MM.1S (cell line): ENCODE data around the gene MAML1.

Experiments
- DNase-seq: peaks from one replicate; pipeline ENCODE4 v3.0.0-alpha.2; 2015
- H2AFZ ChIP-seq: fragments of 300-600 bp; sonication (generic); 2 replicates; pipeline ENCODE4 v1.6.0; 2016; ENCODE audit warnings: antibody characterized with exemption, low read length
- H3F3A ChIP-seq: fragments of 300-600 bp; sonication (generic); 2 replicates; pipeline ENCODE4 v1.6.1; 2016; ENCODE audit warnings: mild to moderate bottlenecking, antibody characterized with exemption, low read length, moderate library complexity, mixed read lengths; ENCODE audit not compliant: insufficient read depth
- H3K27ac ChIP-seq: fragments of 300-600 bp; sonication (generic); 2 replicates; pipeline ENCODE4 v1.5.1; 2016; ENCODE audit warnings: mild to moderate bottlenecking, low read length
- H3K27me3 ChIP-seq: fragments of 300-600 bp; sonication (generic); replicated peaks from 2 replicates; pipeline ENCODE4 v1.6.0; 2016; ENCODE audit warnings: low read length; ENCODE audit not compliant: insufficient read depth
- H3K36me3 ChIP-seq: fragments of 300-600 bp; sonication (generic); replicated peaks from 2 replicates; pipeline ENCODE4 v1.6.1; 2016; ENCODE audit warnings: mild to moderate bottlenecking, low read length, mixed read lengths; ENCODE audit not compliant: insufficient read depth
- H3K4me1 ChIP-seq: fragments of 300-600 bp; sonication (generic); 2 replicates; pipeline ENCODE4 v1.6.1; 2016; ENCODE audit warnings: low read length, mixed read lengths
- H3K4me2 ChIP-seq: fragments of 300-600 bp; sonication (generic); 2 replicates; pipeline ENCODE4 v1.6.0; 2016; ENCODE audit warnings: low read depth, low read length
- H3K4me3 ChIP-seq: fragments of 300-600 bp; sonication (generic); 2 replicates; pipeline ENCODE4 v1.5.1; 2016; ENCODE audit warnings: low read length, mixed read lengths
- H3K79me2 ChIP-seq: fragments of 300-600 bp; sonication (generic); 2 replicates; pipeline ENCODE4 v1.6.1; 2016; ENCODE audit warnings: mixed run types, low read length, mixed read lengths
- H3K9ac ChIP-seq: fragments of 300-600 bp; sonication (generic); 2 replicates; pipeline ENCODE4 v1.6.1; 2016; ENCODE audit warnings: low read length, mixed read lengths
- H3K9me2 ChIP-seq: fragments of 300-600 bp; sonication (generic); replicated peaks from 2 replicates; pipeline ENCODE4 v1.6.1; 2016; ENCODE audit warnings: mild to moderate bottlenecking, low read length, mixed read lengths; ENCODE audit not compliant: insufficient read depth
- H3K9me3 ChIP-seq: fragments of 300-600 bp; sonication (generic); replicated peaks from 2 replicates; pipeline ENCODE4 v1.6.1; 2016; ENCODE audit warnings: mild to moderate bottlenecking, low read length, mixed read lengths; ENCODE audit not compliant: insufficient read depth
- H4K20me1 ChIP-seq: fragments of 300-600 bp; sonication (generic); 2 replicates; pipeline ENCODE4 v1.6.1; 2016; ENCODE audit warnings: mild to moderate bottlenecking, low read length, moderate library complexity, mixed read lengths; ENCODE audit not compliant: insufficient read depth
- EZH2 ChIP-seq: fragments of 300-600 bp; sonication (generic); optimal IDR thresholded peaks from 2 replicates; pipeline ENCODE3; 2017; ENCODE audit warnings: low read depth, mild to moderate bottlenecking, antibody characterized with exemption, low read length, mixed read lengths
- EZH2phosphoT487 ChIP-seq: fragments of 300-600 bp; sonication (generic); IDR thresholded peaks from 2 replicates; pipeline ENCODE4 v1.6.1; 2018; ENCODE audit warnings: antibody characterized with exemption, low read length
- TF ChIP-seq, protein P1 (sequence below): fragments of 300-600 bp; sonication (generic); IDR thresholded peaks from 2 replicates; pipeline ENCODE4 v1.5.1; 2016; ENCODE audit warnings: antibody characterized with exemption, low read length, mixed read lengths

The MAML1 gene

DNA sequence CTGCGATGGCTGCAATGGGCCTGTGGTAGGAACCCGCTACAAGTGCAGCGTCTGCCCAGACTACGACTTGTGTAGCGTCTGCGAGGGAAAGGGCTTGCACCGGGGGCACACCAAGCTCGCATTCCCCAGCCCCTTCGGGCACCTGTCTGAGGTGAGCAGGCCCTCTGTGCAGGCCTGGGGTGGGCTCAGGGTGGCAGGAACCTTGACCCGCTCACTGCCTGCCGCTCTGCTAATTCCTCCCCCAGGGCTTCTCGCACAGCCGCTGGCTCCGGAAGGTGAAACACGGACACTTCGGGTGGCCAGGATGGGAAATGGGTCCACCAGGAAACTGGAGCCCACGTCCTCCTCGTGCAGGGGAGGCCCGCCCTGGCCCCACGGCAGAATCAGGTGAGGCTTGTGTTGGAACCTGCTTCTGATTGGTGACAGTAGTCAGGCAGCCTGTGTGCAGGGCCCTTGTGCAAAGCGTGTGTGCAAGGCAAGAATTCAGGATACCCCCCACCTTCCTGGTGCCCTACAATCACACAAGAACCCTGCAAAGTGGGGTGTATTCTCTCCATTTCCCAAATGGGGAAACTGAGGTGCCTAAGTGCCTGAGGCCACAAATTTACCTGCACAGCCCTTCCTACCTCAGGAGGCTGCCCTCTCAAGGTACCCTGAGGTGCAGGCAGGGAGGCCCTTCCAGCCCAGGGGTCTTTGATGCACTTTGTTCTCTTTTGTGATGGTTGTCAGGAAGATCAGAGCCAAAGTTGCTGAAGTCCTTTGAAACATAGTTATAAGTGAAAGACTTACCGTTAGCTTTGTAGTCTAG lies 91.5 kb downstream of the MAML1 start:
- Histone ChIP-seq H3F3A (peaks cover 46% of the 10 kb centered on the region), H2AFZ (no peak overlapping the region), H3K79me2 (peaks cover 90% of the 10 kb centered on the region), H3K27me3 (no peaks in the 10 kb centered on the region), H3K9ac (no peak overlapping the region), H3K27ac (no peak overlapping the region), H3K4me1 (peaks cover 25% of the 10 kb centered on the region), H3K4me2 (no peak overlapping the region), H3K9me3 (no peaks in the 10 kb centered on the region), H3K4me3 (no peak overlapping the region), H4K20me1 (peaks cover 31% of the 10 kb centered on the region), H3K36me3 (peaks cover 29% of the 10 kb centered on the region), H3K9me2 (no peaks in the 10 kb centered on the region)
- no peak for DNase-seq
- TF ChIP-seq EZH2phosphoT487 (no peak), EZH2 (no peak)
- TF ChIP-seq, protein P1, sequence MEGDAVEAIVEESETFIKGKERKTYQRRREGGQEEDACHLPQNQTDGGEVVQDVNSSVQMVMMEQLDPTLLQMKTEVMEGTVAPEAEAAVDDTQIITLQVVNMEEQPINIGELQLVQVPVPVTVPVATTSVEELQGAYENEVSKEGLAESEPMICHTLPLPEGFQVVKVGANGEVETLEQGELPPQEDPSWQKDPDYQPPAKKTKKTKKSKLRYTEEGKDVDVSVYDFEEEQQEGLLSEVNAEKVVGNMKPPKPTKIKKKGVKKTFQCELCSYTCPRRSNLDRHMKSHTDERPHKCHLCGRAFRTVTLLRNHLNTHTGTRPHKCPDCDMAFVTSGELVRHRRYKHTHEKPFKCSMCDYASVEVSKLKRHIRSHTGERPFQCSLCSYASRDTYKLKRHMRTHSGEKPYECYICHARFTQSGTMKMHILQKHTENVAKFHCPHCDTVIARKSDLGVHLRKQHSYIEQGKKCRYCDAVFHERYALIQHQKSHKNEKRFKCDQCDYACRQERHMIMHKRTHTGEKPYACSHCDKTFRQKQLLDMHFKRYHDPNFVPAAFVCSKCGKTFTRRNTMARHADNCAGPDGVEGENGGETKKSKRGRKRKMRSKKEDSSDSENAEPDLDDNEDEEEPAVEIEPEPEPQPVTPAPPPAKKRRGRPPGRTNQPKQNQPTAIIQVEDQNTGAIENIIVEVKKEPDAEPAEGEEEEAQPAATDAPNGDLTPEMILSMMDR, result no peak

DNA sequence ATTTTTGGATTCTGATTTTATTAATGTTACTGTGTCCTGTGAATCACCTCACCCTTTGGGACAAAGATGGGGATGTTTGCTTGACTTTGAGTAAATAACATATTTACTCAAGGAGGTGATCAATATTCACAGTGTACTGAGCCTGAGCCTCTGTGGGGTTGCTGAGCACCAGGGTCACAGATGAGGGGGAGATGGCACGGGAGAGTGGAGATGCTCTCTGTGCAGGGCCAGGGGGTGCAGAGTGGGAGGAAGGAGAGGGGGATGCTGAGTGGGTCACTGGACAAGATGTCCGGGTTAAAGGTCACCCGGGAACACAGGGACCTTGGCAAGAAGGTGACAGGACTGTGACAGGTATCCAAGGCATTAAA lies 92.1 kb downstream of the MAML1 start:
- no peak overlapping the region for H3K27ac ChIP-seq
- peaks cover 93% of the 10 kb centered on the region for H3K79me2 ChIP-seq
- H4K20me1 ChIP-seq, result peaks cover 31% of the 10 kb centered on the region
- H3K4me3 ChIP-seq, result no peak overlapping the region
- no peak overlapping the region for H3K9ac ChIP-seq
- no peak for DNase-seq
- no peak overlapping the region for H2AFZ ChIP-seq
- no peaks in the 10 kb centered on the region for H3K9me3 ChIP-seq
- H3F3A ChIP-seq, result peaks cover 42% of the 10 kb centered on the region
- no peak overlapping the region for H3K4me2 ChIP-seq
- H3K4me1 ChIP-seq, result peaks cover 20% of the 10 kb centered on the region
- TF ChIP-seq EZH2phosphoT487 (no peak), EZH2 (no peak)
- TF ChIP-seq, protein P1, result no peak
- peaks cover 32% of the 10 kb centered on the region for H3K36me3 ChIP-seq
- H3K27me3 ChIP-seq, result no peaks in the 10 kb centered on the region
- H3K9me2 ChIP-seq, result no peaks in the 10 kb centered on the region

DNA sequence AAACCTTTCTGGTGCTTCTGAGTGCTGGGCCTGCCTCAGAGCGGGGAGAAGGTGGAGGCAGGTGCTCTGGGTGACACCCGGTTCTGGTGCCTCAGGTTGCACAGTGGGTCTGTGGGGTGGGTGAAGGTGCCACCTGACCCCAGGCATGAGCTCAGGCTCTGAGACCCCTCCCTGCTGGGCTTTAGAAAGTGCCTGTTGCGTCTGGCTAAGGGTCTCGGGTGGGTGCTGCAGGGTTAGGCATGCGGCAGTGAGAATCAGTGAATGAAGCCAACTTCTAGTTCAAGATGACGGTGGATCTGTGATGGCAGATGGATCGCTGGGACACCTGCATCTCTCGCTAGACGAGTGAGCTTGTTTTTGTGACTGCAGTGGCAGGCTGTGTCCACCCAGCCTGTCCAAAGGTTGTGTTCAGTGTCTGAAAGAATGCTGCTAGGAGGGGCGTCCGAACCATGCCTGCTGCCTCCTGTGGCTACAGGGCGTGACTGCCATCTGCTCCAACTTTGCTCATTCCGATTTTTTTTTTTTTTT lies 93.1 kb downstream of the MAML1 start:
- peaks cover 35% of the 10 kb centered on the region for H3K36me3 ChIP-seq
- peaks cover 40% of the 10 kb centered on the region for H3F3A ChIP-seq
- H3K9me2 ChIP-seq, result no peaks in the 10 kb centered on the region
- DNase-seq, result no peak
- peaks cover 12% of the 10 kb centered on the region; the same call in 1 of the 2 replicates for H3K4me1 ChIP-seq
- H2AFZ ChIP-seq, result no peak overlapping the region
- H3K4me3 ChIP-seq, result no peak overlapping the region
- no peak overlapping the region for H3K4me2 ChIP-seq
- H3K79me2 ChIP-seq, result peaks cover 91% of the 10 kb centered on the region
- H4K20me1 ChIP-seq, result peaks cover 31% of the 10 kb centered on the region
- H3K27ac ChIP-seq, result no peak overlapping the region
- TF ChIP-seq EZH2phosphoT487 (no peak), EZH2 (no peak)
- TF ChIP-seq, protein P1, result no peak
- no peak overlapping the region for H3K9ac ChIP-seq
- no peaks in the 10 kb centered on the region for H3K9me3 ChIP-seq
- no peaks in the 10 kb centered on the region for H3K27me3 ChIP-seq
